ENCODE measurements around the gene MLNR.

The MLNR gene

DNA sequence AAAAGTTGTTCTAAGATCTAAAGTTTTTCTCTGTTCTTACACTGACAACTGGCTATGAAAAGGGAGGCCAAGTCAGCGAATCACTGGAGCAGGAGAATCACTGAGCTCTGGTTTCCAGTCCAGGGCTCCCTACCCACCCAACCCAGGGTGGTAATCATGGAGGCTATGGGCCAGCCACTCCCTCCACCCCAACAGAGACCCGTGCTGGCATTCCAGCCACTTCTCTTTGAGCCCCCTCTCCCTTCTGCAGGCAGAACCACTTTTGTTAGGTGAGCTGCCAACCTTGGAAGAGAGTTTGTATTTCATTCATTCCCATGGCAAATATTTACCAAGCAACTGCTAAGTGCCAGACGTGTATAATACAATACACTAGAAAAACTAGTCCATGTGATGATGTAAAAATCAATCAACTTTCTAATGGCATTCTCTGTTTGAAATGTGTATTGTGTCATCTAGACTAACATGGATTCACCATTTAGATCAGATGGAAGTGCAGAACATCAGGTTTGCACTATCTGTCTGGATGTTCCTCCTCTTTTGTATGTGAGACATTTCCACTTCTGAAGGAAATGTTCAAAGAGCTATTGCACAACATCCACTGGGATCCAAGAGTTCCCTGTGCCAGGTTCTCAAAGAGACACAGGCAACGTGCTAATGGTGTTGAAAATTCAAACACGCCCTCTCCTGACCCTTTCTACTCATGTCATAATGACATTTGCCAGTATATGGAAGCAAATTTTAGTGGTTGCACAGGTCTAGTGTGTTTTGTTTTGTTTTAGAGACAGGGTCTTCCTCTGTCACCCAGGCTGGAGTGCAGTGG, 5.3 kb downstream of the MLNR start (continued):
- TF ChIP-seq TOX (CRISPR knock-in tag; IDR thresholded peaks at IDR 0.05; ENCODE audit: borderline replicate concordance) (no peak), GLIS3 (CRISPR knock-in tag; IDR thresholded peaks at IDR 0.05) (no peak)

DNA sequence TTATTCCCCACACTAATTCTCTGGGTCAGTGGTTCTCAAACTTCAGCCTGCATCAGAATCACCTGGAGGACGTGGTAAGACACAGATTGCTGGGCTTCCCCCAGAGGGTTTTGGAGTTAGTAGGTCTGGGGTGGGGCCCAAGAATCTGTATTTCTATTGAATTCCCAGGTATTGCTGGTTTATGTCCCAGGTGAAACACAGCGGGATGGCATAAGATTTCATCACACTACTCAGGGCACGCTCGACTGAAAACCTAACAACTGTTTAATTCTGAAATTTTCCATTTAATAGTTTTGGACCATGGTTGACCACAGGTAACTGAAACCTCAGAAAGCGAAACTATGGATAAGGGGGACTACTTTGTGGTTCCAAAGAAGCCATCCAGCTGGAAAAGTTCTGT, 6.5 kb downstream of the MLNR start:
- TF ChIP-seq, protein P1, sequence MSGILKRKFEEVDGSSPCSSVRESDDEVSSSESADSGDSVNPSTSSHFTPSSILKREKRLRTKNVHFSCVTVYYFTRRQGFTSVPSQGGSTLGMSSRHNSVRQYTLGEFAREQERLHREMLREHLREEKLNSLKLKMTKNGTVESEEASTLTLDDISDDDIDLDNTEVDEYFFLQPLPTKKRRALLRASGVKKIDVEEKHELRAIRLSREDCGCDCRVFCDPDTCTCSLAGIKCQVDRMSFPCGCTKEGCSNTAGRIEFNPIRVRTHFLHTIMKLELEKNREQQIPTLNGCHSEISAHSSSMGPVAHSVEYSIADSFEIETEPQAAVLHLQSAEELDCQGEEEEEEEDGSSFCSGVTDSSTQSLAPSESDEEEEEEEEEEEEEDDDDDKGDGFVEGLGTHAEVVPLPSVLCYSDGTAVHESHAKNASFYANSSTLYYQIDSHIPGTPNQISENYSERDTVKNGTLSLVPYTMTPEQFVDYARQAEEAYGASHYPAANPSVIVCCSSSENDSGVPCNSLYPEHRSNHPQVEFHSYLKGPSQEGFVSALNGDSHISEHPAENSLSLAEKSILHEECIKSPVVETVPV (CRISPR knock-in tag; IDR thresholded peaks at IDR 0.05): no peak
- TF ChIP-seq, protein P2, sequence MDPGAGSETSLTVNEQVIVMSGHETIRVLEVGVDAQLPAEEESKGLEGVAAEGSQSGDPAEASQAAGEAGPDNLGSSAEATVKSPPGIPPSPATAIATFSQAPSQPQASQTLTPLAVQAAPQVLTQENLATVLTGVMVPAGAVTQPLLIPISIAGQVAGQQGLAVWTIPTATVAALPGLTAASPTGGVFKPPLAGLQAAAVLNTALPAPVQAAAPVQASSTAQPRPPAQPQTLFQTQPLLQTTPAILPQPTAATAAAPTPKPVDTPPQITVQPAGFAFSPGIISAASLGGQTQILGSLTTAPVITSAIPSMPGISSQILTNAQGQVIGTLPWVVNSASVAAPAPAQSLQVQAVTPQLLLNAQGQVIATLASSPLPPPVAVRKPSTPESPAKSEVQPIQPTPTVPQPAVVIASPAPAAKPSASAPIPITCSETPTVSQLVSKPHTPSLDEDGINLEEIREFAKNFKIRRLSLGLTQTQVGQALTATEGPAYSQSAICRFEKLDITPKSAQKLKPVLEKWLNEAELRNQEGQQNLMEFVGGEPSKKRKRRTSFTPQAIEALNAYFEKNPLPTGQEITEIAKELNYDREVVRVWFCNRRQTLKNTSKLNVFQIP (CRISPR knock-in tag; IDR thresholded peaks at IDR 0.05; ENCODE audit: borderline replicate concordance, low read depth): no peak
- no peak for TF ChIP-seq TCF4 (CRISPR knock-in tag; IDR thresholded peaks at IDR 0.05; ENCODE audit: borderline replicate concordance)
- no peak for TF ChIP-seq ESRRG (CRISPR knock-in tag; IDR thresholded peaks at IDR 0.05)
- TF ChIP-seq ZNF70 (CRISPR knock-in tag; IDR thresholded peaks at IDR 0.05): no peak
- TF ChIP-seq TOX (CRISPR knock-in tag; IDR thresholded peaks at IDR 0.05; ENCODE audit: borderline replicate concordance): no peak
- TF ChIP-seq ARNTL (CRISPR knock-in tag; IDR thresholded peaks at IDR 0.05; ENCODE audit: borderline replicate concordance, low read depth): no peak
- no peak for TF ChIP-seq BACH2 (CRISPR knock-in tag; IDR thresholded peaks at IDR 0.05; ENCODE audit: borderline replicate concordance)
- ATAC-seq: no peak

DNA sequence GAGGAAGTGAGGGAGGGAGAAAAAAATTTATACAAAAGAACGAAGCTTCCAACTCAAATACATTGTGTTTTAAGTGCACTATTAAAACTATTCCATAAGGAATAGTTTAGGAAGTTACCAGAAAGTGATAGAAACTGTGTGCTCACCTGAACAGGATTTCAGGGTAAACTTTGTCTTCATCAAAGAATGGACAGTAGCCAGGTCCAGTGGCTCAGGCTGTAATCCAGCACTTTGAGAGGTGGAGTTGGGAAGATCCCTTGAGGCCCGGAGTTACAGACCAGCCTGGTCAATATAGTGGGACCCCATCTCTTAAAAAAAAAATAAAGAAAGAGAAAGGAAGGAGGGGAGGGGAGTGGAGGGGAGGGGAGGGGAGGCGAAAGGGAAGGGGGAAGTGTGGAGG, 14.6 kb downstream of the MLNR start:
- no peak for ATAC-seq
- TF ChIP-seq, protein P3, sequence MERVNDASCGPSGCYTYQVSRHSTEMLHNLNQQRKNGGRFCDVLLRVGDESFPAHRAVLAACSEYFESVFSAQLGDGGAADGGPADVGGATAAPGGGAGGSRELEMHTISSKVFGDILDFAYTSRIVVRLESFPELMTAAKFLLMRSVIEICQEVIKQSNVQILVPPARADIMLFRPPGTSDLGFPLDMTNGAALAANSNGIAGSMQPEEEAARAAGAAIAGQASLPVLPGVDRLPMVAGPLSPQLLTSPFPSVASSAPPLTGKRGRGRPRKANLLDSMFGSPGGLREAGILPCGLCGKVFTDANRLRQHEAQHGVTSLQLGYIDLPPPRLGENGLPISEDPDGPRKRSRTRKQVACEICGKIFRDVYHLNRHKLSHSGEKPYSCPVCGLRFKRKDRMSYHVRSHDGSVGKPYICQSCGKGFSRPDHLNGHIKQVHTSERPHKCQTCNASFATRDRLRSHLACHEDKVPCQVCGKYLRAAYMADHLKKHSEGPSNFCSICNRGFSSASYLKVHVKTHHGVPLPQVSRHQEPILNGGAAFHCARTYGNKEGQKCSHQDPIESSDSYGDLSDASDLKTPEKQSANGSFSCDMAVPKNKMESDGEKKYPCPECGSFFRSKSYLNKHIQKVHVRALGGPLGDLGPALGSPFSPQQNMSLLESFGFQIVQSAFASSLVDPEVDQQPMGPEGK (CRISPR knock-in tag; IDR thresholded peaks at IDR 0.05; ENCODE audit: borderline replicate concordance): no peak
- TF ChIP-seq PPARA (CRISPR knock-in tag; IDR thresholded peaks at IDR 0.05; ENCODE audit: borderline replicate concordance) (no peak), TCF4 (CRISPR knock-in tag; IDR thresholded peaks at IDR 0.05; ENCODE audit: borderline replicate concordance) (no peak), RARB (CRISPR knock-in tag; IDR thresholded peaks at IDR 0.05) (no peak), CSDC2 (CRISPR knock-in tag; IDR thresholded peaks at IDR 0.05) (no peak), ZNF70 (CRISPR knock-in tag; IDR thresholded peaks at IDR 0.05) (no peak), OSR1 (CRISPR knock-in tag; IDR thresholded peaks at IDR 0.05) (no peak), ZNF8 (CRISPR knock-in tag; IDR thresholded peaks at IDR 0.05) (no peak), ISL1 (CRISPR knock-in tag; IDR thresholded peaks at IDR 0.05) (no peak), ARNTL (CRISPR knock-in tag; IDR thresholded peaks at IDR 0.05; ENCODE audit: borderline replicate concordance, low read depth) (no peak), ZNF565 (CRISPR knock-in tag; conservative IDR thresholded peaks at IDR 0.05; ENCODE audit: low read depth) (no peak)
- TF ChIP-seq, protein P2 (CRISPR knock-in tag; IDR thresholded peaks at IDR 0.05; ENCODE audit: borderline replicate concordance, low read depth): no peak
- TF ChIP-seq, protein P4, sequence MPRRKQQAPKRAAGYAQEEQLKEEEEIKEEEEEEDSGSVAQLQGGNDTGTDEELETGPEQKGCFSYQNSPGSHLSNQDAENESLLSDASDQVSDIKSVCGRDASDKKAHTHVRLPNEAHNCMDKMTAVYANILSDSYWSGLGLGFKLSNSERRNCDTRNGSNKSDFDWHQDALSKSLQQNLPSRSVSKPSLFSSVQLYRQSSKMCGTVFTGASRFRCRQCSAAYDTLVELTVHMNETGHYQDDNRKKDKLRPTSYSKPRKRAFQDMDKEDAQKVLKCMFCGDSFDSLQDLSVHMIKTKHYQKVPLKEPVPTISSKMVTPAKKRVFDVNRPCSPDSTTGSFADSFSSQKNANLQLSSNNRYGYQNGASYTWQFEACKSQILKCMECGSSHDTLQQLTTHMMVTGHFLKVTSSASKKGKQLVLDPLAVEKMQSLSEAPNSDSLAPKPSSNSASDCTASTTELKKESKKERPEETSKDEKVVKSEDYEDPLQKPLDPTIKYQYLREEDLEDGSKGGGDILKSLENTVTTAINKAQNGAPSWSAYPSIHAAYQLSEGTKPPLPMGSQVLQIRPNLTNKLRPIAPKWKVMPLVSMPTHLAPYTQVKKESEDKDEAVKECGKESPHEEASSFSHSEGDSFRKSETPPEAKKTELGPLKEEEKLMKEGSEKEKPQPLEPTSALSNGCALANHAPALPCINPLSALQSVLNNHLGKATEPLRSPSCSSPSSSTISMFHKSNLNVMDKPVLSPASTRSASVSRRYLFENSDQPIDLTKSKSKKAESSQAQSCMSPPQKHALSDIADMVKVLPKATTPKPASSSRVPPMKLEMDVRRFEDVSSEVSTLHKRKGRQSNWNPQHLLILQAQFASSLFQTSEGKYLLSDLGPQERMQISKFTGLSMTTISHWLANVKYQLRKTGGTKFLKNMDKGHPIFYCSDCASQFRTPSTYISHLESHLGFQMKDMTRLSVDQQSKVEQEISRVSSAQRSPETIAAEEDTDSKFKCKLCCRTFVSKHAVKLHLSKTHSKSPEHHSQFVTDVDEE (CRISPR knock-in tag; IDR thresholded peaks at IDR 0.05): no peak
- TF ChIP-seq, protein P5, sequence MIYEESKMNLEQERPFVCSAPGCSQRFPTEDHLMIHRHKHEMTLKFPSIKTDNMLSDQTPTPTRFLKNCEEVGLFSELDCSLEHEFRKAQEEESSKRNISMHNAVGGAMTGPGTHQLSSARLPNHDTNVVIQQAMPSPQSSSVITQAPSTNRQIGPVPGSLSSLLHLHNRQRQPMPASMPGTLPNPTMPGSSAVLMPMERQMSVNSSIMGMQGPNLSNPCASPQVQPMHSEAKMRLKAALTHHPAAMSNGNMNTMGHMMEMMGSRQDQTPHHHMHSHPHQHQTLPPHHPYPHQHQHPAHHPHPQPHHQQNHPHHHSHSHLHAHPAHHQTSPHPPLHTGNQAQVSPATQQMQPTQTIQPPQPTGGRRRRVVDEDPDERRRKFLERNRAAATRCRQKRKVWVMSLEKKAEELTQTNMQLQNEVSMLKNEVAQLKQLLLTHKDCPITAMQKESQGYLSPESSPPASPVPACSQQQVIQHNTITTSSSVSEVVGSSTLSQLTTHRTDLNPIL (CRISPR knock-in tag; IDR thresholded peaks at IDR 0.05; ENCODE audit: low read depth): no peak
